ENCODE results near the gene PIN1. TPM values are rescaled to one million over a fixed set of nuclear protein-coding genes. Genes with fewer than 3 reads are reported as not detected.
A peak's percentile ranks its signal among the peaks of the same experiment; 100 is the strongest.

The PIN1 gene
- total RNA-seq, 1 donor from 2014 or later, result 43.4 TPM

GRCh38 chr19:9849791-9850190, 14.7 kb downstream of the PIN1 start:
- no peaks in the 10 kb centered on the region for H3K9me3 Mint-ChIP-seq
- Histone ChIP-seq H3K9ac (no peak overlapping the region), H3K27me3 (no peaks in the 10 kb centered on the region), H3K4me3 (no peak overlapping the region), H3K4me1 (peaks cover 11% of the 10 kb centered on the region), H3K36me3 (no peaks in the 10 kb centered on the region), H3F3A (ENCODE audit: low read depth) (no peaks in the 10 kb centered on the region), H3K27ac (no peak overlapping the region), H3K79me2 (ENCODE audit: low read depth) (no peaks in the 10 kb centered on the region), H2AFZ (replicated peaks) (no peak overlapping the region), H3K9me3 (ENCODE audit: low read depth) (no peaks in the 10 kb centered on the region), H4K20me1 (ENCODE audit: low read depth) (peaks cover 28% of the 10 kb centered on the region), H3K4me2 (no peak overlapping the region)
- no peaks in the 10 kb centered on the region for H3K4me1 Mint-ChIP-seq
- DNase-seq (ENCODE audit: low spot score), result no peak
- TF ChIP-seq CTCF (IDR thresholded peaks at IDR 0.05) (no peak), EZH2phosphoT487 (IDR thresholded peaks at IDR 0.05) (no peak), EZH2 (IDR thresholded peaks at IDR 0.05) (no peak)
- no peak overlapping the region for H3K27ac Mint-ChIP-seq
- no peaks in the 10 kb centered on the region for H3K27me3 Mint-ChIP-seq (ENCODE audit: insufficient read depth, low read depth)
- H3K36me3 Mint-ChIP-seq, result peaks cover 13% of the 10 kb centered on the region
- H3K4me3 Mint-ChIP-seq, result no peak overlapping the region

- peak overlapping the region; percentile 29 for H3K27ac ChIP-seq
- no peak overlapping the region for H3K4me3 Mint-ChIP-seq
Observed at GRCh38 chr19:9850235-9850959, 15.3 kb downstream of the PIN1 start.

GRCh38 chr19:9854282-9854846, 19.2 kb downstream of the PIN1 start:
- DNase-seq (ENCODE audit: low spot score), result no peak
- no peak overlapping the region for H3K4me3 ChIP-seq
- peaks cover 11% of the 10 kb centered on the region for H3K4me1 ChIP-seq
- no peak for TF ChIP-seq EZH2 (IDR thresholded peaks at IDR 0.05)
- no peak for TF ChIP-seq CTCF (IDR thresholded peaks at IDR 0.05)
- no peak for TF ChIP-seq EZH2phosphoT487 (IDR thresholded peaks at IDR 0.05)
- no peaks in the 10 kb centered on the region for H3K4me1 Mint-ChIP-seq
- H3K27me3 ChIP-seq, result no peaks in the 10 kb centered on the region
- no peaks in the 10 kb centered on the region for H3K9me3 ChIP-seq (ENCODE audit: low read depth)
- H3K27me3 Mint-ChIP-seq (ENCODE audit: insufficient read depth, low read depth), result peaks cover 6% of the 10 kb centered on the region
- no peaks in the 10 kb centered on the region for H3F3A ChIP-seq (ENCODE audit: low read depth)
- no peak overlapping the region for H2AFZ ChIP-seq (replicated peaks)
- no peak overlapping the region for H3K4me3 Mint-ChIP-seq
- no peaks in the 10 kb centered on the region for H3K36me3 ChIP-seq
- H4K20me1 ChIP-seq (ENCODE audit: low read depth), result peaks cover 5% of the 10 kb centered on the region
- H3K9ac ChIP-seq, result no peak overlapping the region
- no peak overlapping the region for H3K27ac ChIP-seq
- no peaks in the 10 kb centered on the region for H3K79me2 ChIP-seq (ENCODE audit: low read depth)
- peaks cover 2% of the 10 kb centered on the region for H3K9me3 Mint-ChIP-seq
- H3K4me2 ChIP-seq, result no peak overlapping the region
- H3K27ac Mint-ChIP-seq, result no peak overlapping the region
- H3K36me3 Mint-ChIP-seq, result peaks cover 16% of the 10 kb centered on the region

More at GRCh38 chr19:9850235-9850959, 15.3 kb downstream of the PIN1 start:
- no peak overlapping the region for H3K9ac ChIP-seq
- H3K36me3 ChIP-seq, result no peaks in the 10 kb centered on the region
- no peak overlapping the region for H3K27ac Mint-ChIP-seq
- H3K27me3 Mint-ChIP-seq (ENCODE audit: insufficient read depth, low read depth), result no peaks in the 10 kb centered on the region
- no peaks in the 10 kb centered on the region for H3K9me3 Mint-ChIP-seq
- H3K4me3 ChIP-seq, result no peak overlapping the region
- H3F3A ChIP-seq (ENCODE audit: low read depth), result no peaks in the 10 kb centered on the region
- H3K4me2 ChIP-seq, result no peak overlapping the region
- TF ChIP-seq EZH2phosphoT487 (IDR thresholded peaks at IDR 0.05), result no peak
- H3K36me3 Mint-ChIP-seq, result peaks cover 11% of the 10 kb centered on the region
- H3K27me3 ChIP-seq, result no peaks in the 10 kb centered on the region
- peaks cover 28% of the 10 kb centered on the region for H4K20me1 ChIP-seq (ENCODE audit: low read depth)
- DNase-seq (ENCODE audit: low spot score), result no peak
- H3K4me1 ChIP-seq, result peaks cover 11% of the 10 kb centered on the region
- no peaks in the 10 kb centered on the region for H3K9me3 ChIP-seq (ENCODE audit: low read depth)
- H2AFZ ChIP-seq (replicated peaks), result no peak overlapping the region
- no peaks in the 10 kb centered on the region for H3K79me2 ChIP-seq (ENCODE audit: low read depth)
- H3K4me1 Mint-ChIP-seq, result no peaks in the 10 kb centered on the region

- DNase-seq (ENCODE audit: low spot score), result no peak
- no peak overlapping the region for H2AFZ ChIP-seq (replicated peaks)
- no peaks in the 10 kb centered on the region for H3K27me3 ChIP-seq
- H3F3A ChIP-seq (ENCODE audit: low read depth), result no peaks in the 10 kb centered on the region
- TF ChIP-seq CTCF (IDR thresholded peaks at IDR 0.05) (no peak), EZH2 (IDR thresholded peaks at IDR 0.05) (no peak), EZH2phosphoT487 (IDR thresholded peaks at IDR 0.05) (no peak)
- no peak overlapping the region for H3K4me3 ChIP-seq
- H3K79me2 ChIP-seq (ENCODE audit: low read depth), result no peaks in the 10 kb centered on the region
- Mint-ChIP-seq H3K9me3 (peaks cover 2% of the 10 kb centered on the region), H3K27me3 (ENCODE audit: insufficient read depth, low read depth) (peaks cover 8% of the 10 kb centered on the region), H3K27ac (no peak overlapping the region), H3K4me1 (no peaks in the 10 kb centered on the region), H3K36me3 (peaks cover 16% of the 10 kb centered on the region), H3K4me3 (no peak overlapping the region)
- no peaks in the 10 kb centered on the region for H3K36me3 ChIP-seq
- no peak overlapping the region for H3K9ac ChIP-seq
- H3K4me2 ChIP-seq, result no peak overlapping the region
- no peaks in the 10 kb centered on the region for H3K9me3 ChIP-seq (ENCODE audit: low read depth)
- H3K27ac ChIP-seq, result no peak overlapping the region
- H3K4me1 ChIP-seq, result no peaks in the 10 kb centered on the region
- no peaks in the 10 kb centered on the region for H4K20me1 ChIP-seq (ENCODE audit: low read depth)
Observed at GRCh38 chr19:9856609-9857008, 21.5 kb downstream of the PIN1 start.
